Measurements from ENCODE around the gene FOXO3. TPM values are rescaled to one million over a fixed set of nuclear protein-coding genes. Genes with fewer than 3 reads are reported as not detected.
A peak's percentile ranks its signal among the peaks of the same experiment; 100 is the strongest.

Gene FOXO3
- polyA plus RNA-seq, 1 of the 3 experiments (the other 2 are of a cell fraction) = 8.1 TPM

GRCh38 chr6:108598305-108598863 lies 37.7 kb downstream of the FOXO3 start:
- Histone ChIP-seq H4K20me1 (ENCODE audit: insufficient read depth) (peaks cover 36% of the 10 kb centered on the region), H3K27me3 (ENCODE audit: insufficient read depth) (no peaks in the 10 kb centered on the region), H3K27ac (ENCODE audit: low read depth in 2 of 2, low read length in 1 of 2) (peak overlapping the region; percentile 42 to 81; a peak in 3 of 4 replicates), H3K4me3 (ENCODE audit: low read depth in 2 of 2, low read length in 1 of 2) (no peak overlapping the region), H3K36me3 (replicated peaks in 1 of 2; ENCODE audit: control insufficient read depth in 1 of 2, insufficient read depth in 2 of 2, low read length in 1 of 2) (peaks cover 0 to 3% of the 10 kb centered on the region in 2 experiments), H3F3A (replicated peaks; ENCODE audit: insufficient read depth) (no peaks in the 10 kb centered on the region), H3K9ac (no peak overlapping the region), H3K79me2 (ENCODE audit: insufficient read depth) (peaks cover 97% of the 10 kb centered on the region), H2AFZ (ENCODE audit: low read depth) (no peak overlapping the region), H3K4me1 (ENCODE audit: control insufficient read depth in 1 of 2, insufficient read depth in 2 of 2, low read depth in 1 of 2, low read length in 1 of 2) (peaks cover 8 to 34% of the 10 kb centered on the region in 2 experiments), H3K4me2 (0 out of 2 replicates have a peak overlapping the region, but pooled peaks have one; percentile 19), H3K9me2 (no peaks in the 10 kb centered on the region), H3K9me3 (no peaks in the 10 kb centered on the region)
- no peak for TF ChIP-seq FOSL2 (IDR thresholded peaks at IDR 0.05; ENCODE audit: borderline replicate concordance, low read depth)
- TF ChIP-seq TCF12 (IDR thresholded peaks at IDR 0.05) = peak; percentile 78
- TF ChIP-seq USF1 (IDR thresholded peaks at IDR 0.05; ENCODE audit: borderline replicate concordance, low read depth) = no peak
- no peak for TF ChIP-seq RXRA (IDR thresholded peaks at IDR 0.05; ENCODE audit: borderline replicate concordance, low read depth)
- no peak for TF ChIP-seq ZBTB33 (IDR thresholded peaks at IDR 0.05; ENCODE audit: borderline replicate concordance, low read depth)
- peak; percentile 70 for TF ChIP-seq PBX3 (IDR thresholded peaks at IDR 0.05)
- TF ChIP-seq JUND (IDR thresholded peaks at IDR 0.05) = 0 out of 2 replicates have a peak, but pooled peaks have one; percentile 11
- TF ChIP-seq, protein P1, sequence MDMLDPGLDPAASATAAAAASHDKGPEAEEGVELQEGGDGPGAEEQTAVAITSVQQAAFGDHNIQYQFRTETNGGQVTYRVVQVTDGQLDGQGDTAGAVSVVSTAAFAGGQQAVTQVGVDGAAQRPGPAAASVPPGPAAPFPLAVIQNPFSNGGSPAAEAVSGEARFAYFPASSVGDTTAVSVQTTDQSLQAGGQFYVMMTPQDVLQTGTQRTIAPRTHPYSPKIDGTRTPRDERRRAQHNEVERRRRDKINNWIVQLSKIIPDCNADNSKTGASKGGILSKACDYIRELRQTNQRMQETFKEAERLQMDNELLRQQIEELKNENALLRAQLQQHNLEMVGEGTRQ (IDR thresholded peaks at IDR 0.05; ENCODE audit: borderline replicate concordance, low read depth, low read length) = no peak
- peak; percentile 53; the same call in 1 of the 2 replicates for TF ChIP-seq NFIC (IDR thresholded peaks at IDR 0.05; ENCODE audit: borderline replicate concordance)
- no peak for TF ChIP-seq EZH2phosphoT487 (IDR thresholded peaks at IDR 0.05; ENCODE audit: borderline replicate concordance, low read depth)
- TF ChIP-seq EP300 (IDR thresholded peaks at IDR 0.05; ENCODE audit: borderline replicate concordance in 1 of 2, low read depth in 1 of 2, low read length in 1 of 2) = peak in 1 of 2 experiments; percentile 43; a peak in 1 of 4 replicates
- TF ChIP-seq TEAD4 (IDR thresholded peaks at IDR 0.05; ENCODE audit: borderline replicate concordance, insufficient read depth) = peak; percentile 41; the same call in 1 of the 2 replicates
- 72% methylated on average over 2 of the region's 2 CpGs for WGBS (ENCODE audit: low lambda C conversion rate)
- ChIA-PET CTCF (interaction anchor here (0.7 to 1.7 kb wide), 3 partner anchors 15 to 295 kb away, joined by 3 to 6 read pairs (median 4); no protein-coding TSS in a partner anchor), POLR2A (no interaction called here)
- no peak for DNase-seq

Data from SK-N-SH (cell line).